Common myeloid progenitor, CD34-positive (primary cell): Measurements from ENCODE around the gene WDFY4.

Experiments
- CTCF ChIA-PET: fragments of 350-600 bp; sonication (Branson Sonifier 250); formaldehyde crosslinking; loops from one replicate; lab custom pipeline; 2021; ENCODE audit warnings: antibody characterized with exemption; lab: Charles Lee
- POLR2A ChIA-PET: fragments of 350-600 bp; sonication (Branson Sonifier 250); formaldehyde crosslinking; loops from one replicate; lab custom pipeline; 2021; ENCODE audit warnings: antibody characterized with exemption; lab: Charles Lee
- DNase-seq, 3 donors: peaks; one replicate each; pipeline versions ENCODE4 v3.0.0 to v3.0.0-alpha.2; 2013
- H3K27ac ChIP-seq, 2 experiments: 1 replicate in 1 of 2; 2 replicates in 1 of 2; pipeline ENCODE4 v1.7.0; 2013; ENCODE audit warnings: inconsistent platforms in 2 of 2, low read length in 2 of 2, mild to moderate bottlenecking in 2 of 2, low read depth in 1 of 2, moderate library complexity in 1 of 2; ENCODE audit not compliant: severe bottlenecking in 2 of 2, insufficient read depth in 1 of 2, poor library complexity in 1 of 2
- H3K27me3 ChIP-seq, 5 experiments: replicated peaks in 2 of 5; 1 replicate in 3 of 5; 2 replicates in 2 of 5; pipeline versions ENCODE4 v1.6.1 to v1.7.0; 2013; ENCODE audit warnings: low read length in 4 of 5, mild to moderate bottlenecking in 2 of 5, moderate library complexity in 2 of 5, inconsistent platforms in 1 of 5; ENCODE audit not compliant: insufficient read depth in 5 of 5, control insufficient read depth in 4 of 5
- H3K36me3 ChIP-seq, 4 experiments: 1 replicate in 2 of 4; 2 replicates in 2 of 4; pipeline versions ENCODE4 v1.6.1 to v1.7.0; 2013; ENCODE audit warnings: low read length in 3 of 4, control low read depth in 1 of 4, mild to moderate bottlenecking in 1 of 4; ENCODE audit not compliant: control insufficient read depth in 4 of 4, insufficient read depth in 4 of 4
- H3K4me1 ChIP-seq, 4 experiments: 1 replicate in 3 of 4; 2 replicates in 1 of 4; pipeline versions ENCODE4 v1.6.1 to v1.7.1; 2013; ENCODE audit warnings: low read length in 3 of 4, mild to moderate bottlenecking in 3 of 4, control low read depth in 1 of 4, inconsistent platforms in 1 of 4, moderate library complexity in 1 of 4; ENCODE audit not compliant: control insufficient read depth in 4 of 4, insufficient read depth in 4 of 4; ENCODE audit errors: control extremely low read depth in 1 of 4
- H3K4me3 ChIP-seq, 7 experiments: 1 replicate in 4 of 7; 2 replicates in 3 of 7; pipeline versions ENCODE4 v1.5.1 to v1.7.0; 2013; ENCODE audit warnings: mild to moderate bottlenecking in 7 of 7, low read length in 6 of 7, moderate library complexity in 6 of 7, inconsistent platforms in 2 of 7, low read depth in 2 of 7, control low read depth in 1 of 7; ENCODE audit not compliant: insufficient read depth in 4 of 7, control insufficient read depth in 1 of 7; ENCODE audit errors: extremely low read depth in 1 of 7
- H3K9me3 ChIP-seq, 5 experiments: 1 replicate in 4 of 5; 2 replicates in 1 of 5; pipeline versions ENCODE4 v1.6.1 to v1.7.1; 2013; ENCODE audit warnings: low read length in 4 of 5, mild to moderate bottlenecking in 2 of 5, inconsistent platforms in 1 of 5, low read depth in 1 of 5, moderate library complexity in 1 of 5; ENCODE audit not compliant: control insufficient read depth in 4 of 5, insufficient read depth in 2 of 5; ENCODE audit errors: control extremely low read depth in 1 of 5
- WGBS: methylation state at CpG from one replicate; pipeline ENCODE4 v1.1.5; 2013; ENCODE audit not compliant: insufficient coverage; 5-methylcytosine and 5-hydroxymethylcytosine counted together

WDFY4 gene

DNA sequence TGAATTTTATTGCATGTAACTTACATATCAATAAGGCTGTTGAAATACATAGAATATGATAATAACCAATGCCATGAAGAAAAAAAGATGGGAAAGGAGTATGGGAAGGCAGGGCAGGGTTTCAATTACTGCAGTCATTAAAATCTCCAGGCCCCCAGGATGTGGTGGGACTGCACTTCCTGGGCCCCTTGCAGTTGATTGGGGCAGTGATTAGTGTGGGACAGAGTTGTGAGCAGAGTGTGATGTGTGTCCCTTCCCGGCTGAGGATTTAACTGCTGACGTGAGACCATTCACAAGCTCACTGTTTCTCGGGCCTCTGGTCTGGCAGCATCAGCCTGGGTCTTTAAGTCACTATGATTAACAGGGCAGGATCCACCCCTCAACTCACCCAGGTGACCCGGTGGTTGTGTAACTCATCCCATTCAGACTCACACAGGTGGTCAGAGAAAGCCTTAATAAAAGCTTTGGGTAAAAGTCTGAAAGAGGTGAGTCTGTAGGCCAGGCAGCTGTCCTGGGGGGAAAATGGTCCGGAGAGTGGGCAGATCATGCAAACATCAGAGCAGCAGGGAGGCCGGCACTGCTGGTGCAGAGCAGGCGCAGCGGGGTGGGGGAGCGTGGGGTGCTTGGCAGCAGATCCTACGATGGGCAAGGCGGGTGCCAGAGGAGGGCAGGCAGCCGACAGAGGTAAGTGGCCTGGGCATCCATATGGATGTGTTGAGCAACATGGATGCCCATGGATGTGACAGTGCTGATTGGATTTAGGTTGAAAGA is 36.3 kb upstream of the WDFY4 start:
- ChIA-PET CTCF (interaction anchor here (1.0 to 13.5 kb wide), 3 partner anchors 8 to 95 kb away, joined by 3 to 381 read pairs (median 10); no protein-coding TSS in a partner anchor), POLR2A (no interaction called here)
- 100% methylated on average over 10 of the region's 12 CpGs for WGBS
- Histone ChIP-seq H3K27ac (no peak overlapping the region), H3K4me3 (no peak overlapping the region), H3K4me1 (peaks cover 0 to 12% (median 8%) of the 10 kb centered on the region in 4 experiments), H3K36me3 (no peaks in the 10 kb centered on the region), H3K9me3 (no peaks in the 10 kb centered on the region), H3K27me3 (no peaks in the 10 kb centered on the region)
- no peak for DNase-seq

DNA sequence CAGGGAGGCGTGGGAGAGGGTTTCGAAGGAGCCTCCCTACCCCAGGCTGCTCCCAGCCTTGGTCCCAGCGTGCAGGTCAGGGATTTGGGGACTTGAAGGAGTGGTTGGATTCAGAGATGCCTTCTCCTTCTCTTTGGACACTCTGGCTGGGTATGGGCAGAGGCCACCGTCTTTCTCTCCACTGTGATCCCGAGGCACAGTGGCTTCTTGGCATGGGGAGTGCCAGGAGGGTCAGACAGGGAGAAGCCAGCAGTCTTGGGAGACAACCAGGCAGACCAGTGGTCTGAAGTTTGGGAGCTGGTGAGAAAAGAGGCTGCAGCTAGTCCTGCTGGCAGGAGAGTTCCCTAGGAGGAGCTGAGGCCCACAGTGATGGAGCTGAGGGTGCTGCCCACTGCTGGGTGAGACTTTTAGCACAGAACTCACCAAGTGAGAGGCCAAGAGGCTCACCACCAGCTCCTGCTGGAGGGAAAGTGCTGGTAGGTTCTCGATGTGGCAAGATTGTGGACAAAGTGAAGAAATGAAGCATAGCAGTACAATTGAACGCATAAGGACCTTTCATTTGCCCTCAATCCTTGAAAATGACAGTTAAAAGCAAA is 35.2 kb upstream of the WDFY4 start:
- H3K27ac ChIP-seq: no peak overlapping the region
- H3K36me3 ChIP-seq: no peaks in the 10 kb centered on the region
- DNase-seq: no peak
- H3K4me3 ChIP-seq: no peak overlapping the region
- 94% methylated on average over 4 of the region's 7 CpGs for WGBS
- peaks cover 0 to 12% (median 8%) of the 10 kb centered on the region in 4 experiments for H3K4me1 ChIP-seq
- H3K27me3 ChIP-seq: no peaks in the 10 kb centered on the region
- no peaks in the 10 kb centered on the region for H3K9me3 ChIP-seq
- CTCF ChIA-PET: interaction anchor here (0.6 to 13.5 kb wide), 5 partner anchors 11 to 356 kb away, joined by 3 to 381 read pairs (median 4); partner anchors contain the start of gene ARHGAP22
- POLR2A ChIA-PET: interaction anchor here (0.7 kb wide), 1 partner anchor 147 kb away, joined by 3 read pairs; no protein-coding TSS in a partner anchor

DNA sequence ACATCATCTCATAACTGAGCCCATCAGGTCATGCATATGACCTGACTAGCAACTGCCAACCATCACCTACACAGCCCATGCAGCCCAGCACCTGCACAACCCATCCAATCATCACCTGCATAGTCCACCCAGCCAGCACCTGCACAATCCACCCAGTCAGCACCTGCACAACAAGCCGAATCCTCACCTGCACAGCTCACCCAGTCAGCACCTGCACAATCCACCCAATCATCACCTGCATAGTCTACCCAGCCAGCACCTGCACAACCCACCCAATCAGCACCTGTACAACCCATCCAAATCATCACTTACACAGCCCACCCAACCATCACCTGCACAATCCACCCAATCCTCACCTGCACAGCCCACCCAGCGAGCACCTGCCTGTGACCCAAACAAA is 33.4 kb upstream of the WDFY4 start:
- WGBS: 93% methylated on average over 2 of the region's 2 CpGs
- ChIA-PET CTCF (interaction anchor here (1.2 to 13.5 kb wide), 7 partner anchors 13 to 97 kb away, joined by 3 to 381 read pairs (median 3); partner anchors contain the start of gene ARHGAP22), POLR2A (interaction anchor here (0.6 kb wide), 1 partner anchor 102 kb away, joined by 3 read pairs; no protein-coding TSS in a partner anchor)
- Histone ChIP-seq H3K27me3 (peaks cover 0 to 3% (median 2%) of the 10 kb centered on the region in 5 experiments), H3K9me3 (no peaks in the 10 kb centered on the region), H3K4me1 (peaks cover 0 to 17% (median 16%) of the 10 kb centered on the region in 4 experiments), H3K36me3 (no peaks in the 10 kb centered on the region), H3K27ac (no peak overlapping the region), H3K4me3 (no peak overlapping the region)
- no peak for DNase-seq

DNA sequence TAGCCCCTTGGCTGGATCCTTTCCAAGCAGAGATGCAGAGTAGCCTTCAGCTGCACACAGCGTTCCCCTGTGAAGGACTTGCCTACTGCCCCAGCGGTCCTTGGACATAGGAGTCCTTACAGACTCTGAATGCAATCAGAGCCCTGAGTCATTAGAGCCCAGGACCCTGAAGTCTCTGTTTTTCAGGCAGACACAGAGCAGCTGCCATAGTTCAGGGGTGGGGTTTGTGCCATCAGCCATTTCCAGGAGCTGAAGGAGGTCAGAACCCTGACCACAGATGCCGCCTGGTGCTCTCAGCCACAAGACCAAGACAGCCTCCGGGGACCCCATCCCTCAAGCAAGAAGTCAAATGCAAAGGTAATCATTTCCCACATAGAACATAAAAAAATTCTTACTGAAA is 32.8 kb upstream of the WDFY4 start:
- no peak overlapping the region for H3K4me3 ChIP-seq
- H3K9me3 ChIP-seq: no peaks in the 10 kb centered on the region
- CTCF ChIA-PET: interaction anchor here (1.0 to 13.5 kb wide), 5 partner anchors 14 to 118 kb away, joined by 3 to 381 read pairs (median 5); partner anchors contain the start of gene ARHGAP22
- peaks cover 0 to 22% (median 21%) of the 10 kb centered on the region in 4 experiments for H3K4me1 ChIP-seq
- peaks cover 0 to 4% (median 2%) of the 10 kb centered on the region in 5 experiments for H3K27me3 ChIP-seq
- H3K36me3 ChIP-seq: no peaks in the 10 kb centered on the region
- DNase-seq: peak in 1 of 3 donors; percentile 52
- no peak overlapping the region for H3K27ac ChIP-seq
- 50% methylated on average over 4 of the region's 4 CpGs for WGBS
- POLR2A ChIA-PET: interaction anchor here (0.6 kb wide), 1 partner anchor 102 kb away, joined by 3 read pairs; no protein-coding TSS in a partner anchor

DNA sequence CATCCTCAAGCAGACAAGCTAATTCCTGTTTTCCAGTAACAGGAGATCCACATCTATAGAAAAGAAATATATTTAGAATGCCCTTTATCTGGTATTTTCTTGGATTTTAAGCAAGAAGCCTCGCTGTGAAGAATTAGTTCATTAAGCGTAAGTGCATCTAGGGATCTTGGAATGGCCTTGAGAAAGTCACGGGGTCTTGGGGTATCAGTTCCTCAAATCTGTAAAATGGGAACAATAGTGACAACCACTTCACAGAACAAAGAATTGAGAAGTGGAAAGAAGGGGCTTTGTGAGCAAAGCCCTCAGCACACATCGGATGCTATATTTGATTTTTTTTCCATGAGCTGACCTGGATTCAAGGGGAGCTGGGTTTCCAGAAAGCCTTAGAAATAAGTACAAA is 32.3 kb upstream of the WDFY4 start:
- Histone ChIP-seq H3K36me3 (no peaks in the 10 kb centered on the region), H3K4me1 (peaks cover 0 to 26% (median 23%) of the 10 kb centered on the region in 4 experiments), H3K9me3 (no peaks in the 10 kb centered on the region), H3K27me3 (peaks cover 0 to 6% (median 2%) of the 10 kb centered on the region in 5 experiments), H3K27ac (no peak overlapping the region), H3K4me3 (no peak overlapping the region)
- CTCF ChIA-PET: interaction anchor here (1.0 to 13.5 kb wide), 5 partner anchors 14 to 119 kb away, joined by 3 to 381 read pairs (median 5); partner anchors contain the start of gene ARHGAP22
- DNase-seq: no peak
- POLR2A ChIA-PET: no interaction called here
- WGBS: 81% methylated on average over 3 of the region's 4 CpGs

DNA sequence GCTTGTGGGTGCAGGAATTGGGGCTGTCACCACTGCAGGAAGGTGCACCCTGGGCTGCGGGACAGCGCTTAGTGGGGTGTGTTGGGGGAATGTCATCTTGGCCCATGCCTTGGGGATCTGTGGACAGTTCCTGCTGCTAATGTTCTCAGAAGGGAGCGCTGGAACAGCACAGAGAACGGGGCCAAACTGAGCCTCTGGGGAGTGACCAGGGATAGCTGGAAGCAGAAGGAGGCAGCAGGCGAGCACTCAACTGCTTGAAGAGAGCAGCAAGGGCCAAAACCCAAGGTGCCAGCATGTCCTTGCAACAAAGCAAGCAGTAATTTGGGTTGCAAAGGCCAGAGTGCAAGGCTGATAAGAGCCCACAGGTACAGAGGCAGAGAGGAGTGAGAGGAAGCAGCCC is 31.3 kb upstream of the WDFY4 start:
- CTCF ChIA-PET: interaction anchor here (1.5 to 13.5 kb wide), 3 partner anchors 38 to 100 kb away, joined by 3 to 381 read pairs (median 173); partner anchors contain the start of gene ARHGAP22
- Histone ChIP-seq H3K27ac (no peak overlapping the region), H3K27me3 (peaks cover 0 to 6% (median 2%) of the 10 kb centered on the region in 5 experiments), H3K36me3 (no peaks in the 10 kb centered on the region), H3K4me1 (peaks cover 0 to 26% (median 21%) of the 10 kb centered on the region in 4 experiments), H3K9me3 (no peaks in the 10 kb centered on the region), H3K4me3 (no peak overlapping the region)
- POLR2A ChIA-PET: no interaction called here
- WGBS: 98% methylated on average over 4 of the region's 5 CpGs
- DNase-seq: no peak
